Astrocyte (in vitro differentiated cells and primary cell): ENCODE measurements around the gene DNAJB1. TPM values are rescaled to one million over a fixed set of nuclear protein-coding genes. Genes with fewer than 3 reads are reported as not detected.

Source experiments
- DNase-seq: peaks from one replicate; pipeline ENCODE4 v3.0.0-alpha.2; 2010; ENCODE audit warnings: low read depth
- FAIRE-seq: peaks from 2 replicates; lab custom pipeline; 2011; peaks lifted over from hg19 to GRCh38; lab: Jason Lieb, UNC
- H2AFZ ChIP-seq: 2 replicates; pipeline ENCODE4 v1.6.0; 2012; ENCODE audit warnings: low read depth, low read length, inconsistent platforms
- H3K27ac ChIP-seq: 2 replicates; pipeline ENCODE4 v1.5.1; 2011; ENCODE audit warnings: low read depth, low read length, inconsistent platforms
- H3K27me3 ChIP-seq: 2 replicates; pipeline ENCODE4 v1.6.0; 2011; ENCODE audit warnings: low read length, inconsistent platforms; ENCODE audit not compliant: insufficient read depth
- H3K36me3 ChIP-seq: 2 replicates; pipeline ENCODE4 v1.5.1; 2011; ENCODE audit warnings: low read length, inconsistent platforms; ENCODE audit not compliant: insufficient read depth
- H3K4me1 ChIP-seq: 2 replicates; pipeline ENCODE4 v1.5.1; 2011; ENCODE audit warnings: low read length, inconsistent platforms; ENCODE audit not compliant: insufficient read depth
- H3K4me2 ChIP-seq: 2 replicates; pipeline ENCODE4 v1.6.0; 2012; ENCODE audit warnings: low read length, inconsistent platforms
- H3K4me3 ChIP-seq: 2 replicates; pipeline ENCODE4 v1.5.1; 2011; ENCODE audit warnings: low read depth, mild to moderate bottlenecking, low read length, inconsistent platforms; ENCODE audit not compliant: insufficient read depth
- H3K79me2 ChIP-seq: 2 replicates; pipeline ENCODE4 v1.6.0; 2012; ENCODE audit warnings: mild to moderate bottlenecking, low read length, inconsistent platforms; ENCODE audit not compliant: insufficient read depth
- H3K9ac ChIP-seq: 2 replicates; pipeline ENCODE4 v1.6.0; 2012; ENCODE audit warnings: mild to moderate bottlenecking, low read length, inconsistent platforms
- H3K9me3 ChIP-seq: 2 replicates; pipeline ENCODE4 v1.5.1; 2012; ENCODE audit warnings: low read depth, mild to moderate bottlenecking, low read length, inconsistent platforms; ENCODE audit not compliant: insufficient read depth
- H4K20me1 ChIP-seq: 2 replicates; pipeline ENCODE4 v1.6.0; 2012; ENCODE audit warnings: low read length, inconsistent platforms; ENCODE audit not compliant: insufficient read depth
- H3K27ac Mint-ChIP-seq: one replicate; pipeline ENCODE4 v1.8.0; 2021; ENCODE audit warnings: mild to moderate bottlenecking, mixed read lengths; ENCODE audit not compliant: unreplicated experiment
- H3K27me3 Mint-ChIP-seq: one replicate; pipeline ENCODE4 v1.8.0; 2021; ENCODE audit warnings: low read depth, mixed read lengths; ENCODE audit not compliant: unreplicated experiment
- H3K36me3 Mint-ChIP-seq: one replicate; pipeline ENCODE4 v1.8.0; 2021; ENCODE audit warnings: low read depth, mixed read lengths; ENCODE audit not compliant: unreplicated experiment
- H3K4me1 Mint-ChIP-seq: one replicate; pipeline ENCODE4 v1.8.0; 2021; ENCODE audit warnings: low read depth, mixed read lengths; ENCODE audit not compliant: unreplicated experiment
- H3K4me3 Mint-ChIP-seq: one replicate; pipeline ENCODE4 v1.8.0; 2021; ENCODE audit warnings: mild to moderate bottlenecking, moderate library complexity, mixed read lengths; ENCODE audit not compliant: unreplicated experiment
- H3K9me3 Mint-ChIP-seq: one replicate; pipeline ENCODE4 v1.8.0; 2021; ENCODE audit warnings: mild to moderate bottlenecking, mixed read lengths; ENCODE audit not compliant: unreplicated experiment
- CTCF ChIP-seq: IDR thresholded peaks from 2 replicates; pipeline ENCODE4 v1.5.1; 2011; ENCODE audit warnings: low read depth, mild to moderate bottlenecking, inconsistent platforms, low read length, moderate library complexity; ENCODE audit not compliant: insufficient read depth
- EZH2 ChIP-seq: IDR thresholded peaks from 2 replicates; pipeline ENCODE4 v1.6.1; 2012; ENCODE audit warnings: mild to moderate bottlenecking, low read length, inconsistent platforms; ENCODE audit not compliant: insufficient read depth
- total RNA-seq: library from RNA; stranded (reverse); gene quantifications from 2 replicates; pipeline ENCODE4 v1.2.1, GENCODE V29; 2021

The DNAJB1 gene
- total RNA-seq, 1 donor from 2014 or later = 105 TPM

- FAIRE-seq = no peak
- H3K9me3 Mint-ChIP-seq = no peaks in the 10 kb centered on the region
- H3K27ac ChIP-seq = peak overlapping the region; percentile 26
These were observed 23.1 kb downstream of the DNAJB1 start for GRCh38 chr19:14494910-14495671.

GRCh38 chr19:14494411-14494810 lies 23.8 kb downstream of the DNAJB1 start:
- Histone ChIP-seq H3K27me3 (no peaks in the 10 kb centered on the region), H4K20me1 (peaks cover 28% of the 10 kb centered on the region), H3K4me3 (peak overlapping the region; percentile 85), H2AFZ (no peak overlapping the region), H3K9me3 (no peaks in the 10 kb centered on the region), H3K4me2 (peak overlapping the region; percentile 99), H3K9ac (peak overlapping the region; percentile 85), H3K79me2 (peaks cover 37% of the 10 kb centered on the region), H3K27ac (no peak overlapping the region), H3K36me3 (no peaks in the 10 kb centered on the region), H3K4me1 (peaks cover 16% of the 10 kb centered on the region)
- peaks cover 11% of the 10 kb centered on the region for H3K4me1 Mint-ChIP-seq
- peak overlapping the region; percentile 88 for H3K27ac Mint-ChIP-seq
- TF ChIP-seq EZH2 (no peak), CTCF (no peak)
- H3K9me3 Mint-ChIP-seq = no peaks in the 10 kb centered on the region
- peak overlapping the region; percentile 92 for H3K4me3 Mint-ChIP-seq
- peaks cover 13% of the 10 kb centered on the region for H3K36me3 Mint-ChIP-seq
- DNase-seq = no peak
- no peak for FAIRE-seq
- no peaks in the 10 kb centered on the region for H3K27me3 Mint-ChIP-seq

More at GRCh38 chr19:14494910-14495671, 23.1 kb downstream of the DNAJB1 start:
- H3K27me3 Mint-ChIP-seq = no peaks in the 10 kb centered on the region
- peak overlapping the region; percentile 92 for H3K4me3 Mint-ChIP-seq
- H3K36me3 Mint-ChIP-seq = peaks cover 9% of the 10 kb centered on the region
- peak overlapping the region; percentile 88 for H3K27ac Mint-ChIP-seq
- no peak for DNase-seq
- Histone ChIP-seq H3K36me3 (no peaks in the 10 kb centered on the region), H2AFZ (no peak overlapping the region), H4K20me1 (peaks cover 28% of the 10 kb centered on the region), H3K4me1 (peaks cover 16% of the 10 kb centered on the region), H3K27me3 (no peaks in the 10 kb centered on the region), H3K79me2 (peaks cover 37% of the 10 kb centered on the region), H3K4me3 (peak overlapping the region; percentile 85), H3K9me3 (no peaks in the 10 kb centered on the region), H3K9ac (peak overlapping the region; percentile 85), H3K4me2 (peak overlapping the region; percentile 99)
- H3K4me1 Mint-ChIP-seq = peaks cover 11% of the 10 kb centered on the region
- TF ChIP-seq CTCF = no peak
- no peak for TF ChIP-seq EZH2

GRCh38 chr19:14492756-14493337 lies 25.4 kb downstream of the DNAJB1 start:
- Histone ChIP-seq H3K27ac (no peak overlapping the region), H3K36me3 (peaks cover 7% of the 10 kb centered on the region), H3K27me3 (no peaks in the 10 kb centered on the region), H3K79me2 (peaks cover 37% of the 10 kb centered on the region), H4K20me1 (peaks cover 36% of the 10 kb centered on the region), H3K4me2 (no peak overlapping the region), H2AFZ (no peak overlapping the region), H3K9ac (no peak overlapping the region), H3K9me3 (no peaks in the 10 kb centered on the region), H3K4me1 (peaks cover 16% of the 10 kb centered on the region), H3K4me3 (no peak overlapping the region)
- Mint-ChIP-seq H3K4me1 (peaks cover 11% of the 10 kb centered on the region), H3K27ac (peak overlapping the region; percentile 69), H3K4me3 (peak overlapping the region; percentile 69), H3K27me3 (no peaks in the 10 kb centered on the region), H3K9me3 (no peaks in the 10 kb centered on the region), H3K36me3 (peaks cover 15% of the 10 kb centered on the region)
- FAIRE-seq (no peak), DNase-seq (no peak)
- no peak for TF ChIP-seq EZH2
